Measurements from ENCODE around the gene PAX7.
A peak's percentile ranks its signal among the peaks of the same experiment; 100 is the strongest.

DNA sequence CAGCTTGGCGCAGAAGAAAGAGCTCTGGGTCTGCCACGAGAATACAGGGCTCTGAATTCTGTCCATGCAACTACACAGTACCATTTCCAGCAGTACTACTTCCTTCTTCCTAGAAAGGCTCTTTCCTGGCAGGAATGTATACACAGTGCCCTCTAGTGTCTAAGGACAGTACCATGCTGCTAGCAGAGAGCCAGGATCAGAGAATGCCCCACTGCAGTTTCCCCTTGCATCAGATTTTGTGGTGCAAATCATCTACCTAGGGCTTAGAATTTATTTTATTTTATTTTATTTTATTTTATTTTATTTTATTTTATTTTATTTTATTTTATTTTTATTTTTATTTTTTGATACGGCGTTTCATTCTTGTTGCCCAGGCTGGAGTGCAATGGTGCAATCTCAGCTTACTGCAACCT lies 50.8 kb downstream of the PAX7 start:
- TF ChIP-seq POLR2AphosphoS5 (IDR thresholded peaks at IDR 0.05; ENCODE audit: insufficient read depth, low read depth, low read length): no peak
- TF ChIP-seq, protein P1, sequence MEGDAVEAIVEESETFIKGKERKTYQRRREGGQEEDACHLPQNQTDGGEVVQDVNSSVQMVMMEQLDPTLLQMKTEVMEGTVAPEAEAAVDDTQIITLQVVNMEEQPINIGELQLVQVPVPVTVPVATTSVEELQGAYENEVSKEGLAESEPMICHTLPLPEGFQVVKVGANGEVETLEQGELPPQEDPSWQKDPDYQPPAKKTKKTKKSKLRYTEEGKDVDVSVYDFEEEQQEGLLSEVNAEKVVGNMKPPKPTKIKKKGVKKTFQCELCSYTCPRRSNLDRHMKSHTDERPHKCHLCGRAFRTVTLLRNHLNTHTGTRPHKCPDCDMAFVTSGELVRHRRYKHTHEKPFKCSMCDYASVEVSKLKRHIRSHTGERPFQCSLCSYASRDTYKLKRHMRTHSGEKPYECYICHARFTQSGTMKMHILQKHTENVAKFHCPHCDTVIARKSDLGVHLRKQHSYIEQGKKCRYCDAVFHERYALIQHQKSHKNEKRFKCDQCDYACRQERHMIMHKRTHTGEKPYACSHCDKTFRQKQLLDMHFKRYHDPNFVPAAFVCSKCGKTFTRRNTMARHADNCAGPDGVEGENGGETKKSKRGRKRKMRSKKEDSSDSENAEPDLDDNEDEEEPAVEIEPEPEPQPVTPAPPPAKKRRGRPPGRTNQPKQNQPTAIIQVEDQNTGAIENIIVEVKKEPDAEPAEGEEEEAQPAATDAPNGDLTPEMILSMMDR (IDR thresholded peaks at IDR 0.05; ENCODE audit: extremely low read depth in 1 of 2, insufficient read depth in 1 of 2, low read depth in 1 of 2, low read length in 2 of 2): peak; percentile 31 to 35
- TF ChIP-seq JUN (IDR thresholded peaks at IDR 0.05; ENCODE audit: borderline replicate concordance, insufficient read depth, insufficient read length, low read depth): no peak
- no peak for TF ChIP-seq POLR2A (IDR thresholded peaks at IDR 0.05; ENCODE audit: low read depth, low read length)
- no peak for TF ChIP-seq EZH2 (IDR thresholded peaks at IDR 0.05; ENCODE audit: borderline replicate concordance, low read depth, low read length, severe bottlenecking)
